ENCODE measurements around the gene TRIM45.

- TF ChIP-seq CTCF (IDR thresholded peaks at IDR 0.05; ENCODE audit: insufficient read depth, low read length, poor library complexity, severe bottlenecking) (no peak), EZH2phosphoT487 (conservative IDR thresholded peaks at IDR 0.05; ENCODE audit: low read length) (no peak)
These were observed 37.3 kb downstream of the TRIM45 start for GRCh38 chr1:117084231-117084630.

All from SU-DHL-6 (cell line).